ENCODE measurements around the gene PTPN1.

The PTPN1 gene

GRCh38 chr20:50559856-50560638 lies 49.9 kb downstream of the PTPN1 start:
- DNase-seq (ENCODE audit: low spot score) = no peak

GRCh38 chr20:50560867-50561266 lies 50.7 kb downstream of the PTPN1 start:
- no peak overlapping the region for H3K9ac ChIP-seq (ENCODE audit: low read depth, low read length, poor library complexity)
- no peak overlapping the region for H3K23ac ChIP-seq (ENCODE audit: low read depth, low read length, poor library complexity)
- no peak overlapping the region for H2BK12ac ChIP-seq (ENCODE audit: low read length)
- no peak overlapping the region for H3K14ac ChIP-seq (ENCODE audit: low read length)
- no peak overlapping the region for H4K8ac ChIP-seq (ENCODE audit: low read depth, low read length)
- H3K79me1 ChIP-seq (ENCODE audit: low read depth, low read length) = no peaks in the 10 kb centered on the region
- no peak overlapping the region for H2BK15ac ChIP-seq (ENCODE audit: low read length)
- no peak overlapping the region for H4K91ac ChIP-seq (ENCODE audit: low read depth, low read length, poor library complexity)
- H3K4me2 ChIP-seq (ENCODE audit: insufficient read depth, low read length, poor library complexity, severe bottlenecking) = no peak overlapping the region
- H2BK120ac ChIP-seq (ENCODE audit: low read depth, low read length) = no peak overlapping the region
- H3K27ac ChIP-seq (replicated peaks; ENCODE audit: low read length) = no peak overlapping the region
- no peaks in the 10 kb centered on the region for H3K27me3 ChIP-seq (ENCODE audit: control insufficient read depth in 3 of 3, insufficient read depth in 3 of 3, low read depth in 1 of 3, low read length in 3 of 3)
- H3K36me3 ChIP-seq (replicated peaks in 1 of 2; ENCODE audit: control insufficient read depth in 2 of 2, insufficient read depth in 2 of 2, low read length in 2 of 2) = peaks cover 14 to 63% of the 10 kb centered on the region in 2 donors
- H3K4ac ChIP-seq (ENCODE audit: low read length) = no peak overlapping the region
- no peak overlapping the region for H3K4me3 ChIP-seq (ENCODE audit: low read length in 2 of 2)
- no CpG with 5 or more reads among the region's 5 CpGs for WGBS, 2 donors (ENCODE audit: extremely low coverage in 2 of 2, insufficient read length in 2 of 2, insufficient replicate concordance in 1 of 2)
- H3K4me1 ChIP-seq (ENCODE audit: control insufficient read depth in 2 of 2, insufficient read depth in 1 of 2, low read depth in 1 of 2, low read length in 2 of 2) = peaks cover 0 to 8% of the 10 kb centered on the region in 2 donors
- H3K18ac ChIP-seq (ENCODE audit: low read length) = no peak overlapping the region
- H2BK5ac ChIP-seq (ENCODE audit: low read length) = no peak overlapping the region
- no peak overlapping the region for H2AK5ac ChIP-seq (ENCODE audit: low read depth, low read length)
- H2AFZ ChIP-seq (ENCODE audit: low read length) = no peak overlapping the region
- H3K9me3 ChIP-seq (replicated peaks in 1 of 2; ENCODE audit: control insufficient read depth in 2 of 2, insufficient read depth in 1 of 2, low read depth in 1 of 2, low read length in 2 of 2) = peaks cover 0 to 3% of the 10 kb centered on the region in 2 donors
- no peak for DNase-seq (ENCODE audit: low spot score)

More at GRCh38 chr20:50559856-50560638, 49.9 kb downstream of the PTPN1 start:
- Histone ChIP-seq H3K79me1 (ENCODE audit: low read depth, low read length) (no peaks in the 10 kb centered on the region), H3K4me3 (ENCODE audit: low read length in 2 of 2) (peak overlapping the region in 1 of 2 donors; percentile 8), H2BK5ac (ENCODE audit: low read length) (no peak overlapping the region), H3K4ac (ENCODE audit: low read length) (no peak overlapping the region), H3K23ac (ENCODE audit: low read depth, low read length, poor library complexity) (no peak overlapping the region), H3K18ac (ENCODE audit: low read length) (no peak overlapping the region), H3K27ac (replicated peaks; ENCODE audit: low read length) (no peak overlapping the region), H3K14ac (ENCODE audit: low read length) (no peak overlapping the region), H2BK120ac (ENCODE audit: low read depth, low read length) (no peak overlapping the region), H2AK5ac (ENCODE audit: low read depth, low read length) (no peak overlapping the region), H3K27me3 (ENCODE audit: control insufficient read depth in 3 of 3, insufficient read depth in 3 of 3, low read depth in 1 of 3, low read length in 3 of 3) (no peaks in the 10 kb centered on the region), H3K4me2 (ENCODE audit: insufficient read depth, low read length, poor library complexity, severe bottlenecking) (no peak overlapping the region), H4K91ac (ENCODE audit: low read depth, low read length, poor library complexity) (no peak overlapping the region), H2AFZ (ENCODE audit: low read length) (no peak overlapping the region), H4K8ac (ENCODE audit: low read depth, low read length) (no peak overlapping the region), H2BK12ac (ENCODE audit: low read length) (no peak overlapping the region), H2BK15ac (ENCODE audit: low read length) (no peak overlapping the region), H3K4me1 (ENCODE audit: control insufficient read depth in 2 of 2, insufficient read depth in 1 of 2, low read depth in 1 of 2, low read length in 2 of 2) (peaks cover 0 to 8% of the 10 kb centered on the region in 2 donors), H3K9me3 (replicated peaks in 1 of 2; ENCODE audit: control insufficient read depth in 2 of 2, insufficient read depth in 1 of 2, low read depth in 1 of 2, low read length in 2 of 2) (peaks cover 0 to 3% of the 10 kb centered on the region in 2 donors), H3K9ac (ENCODE audit: low read depth, low read length, poor library complexity) (no peak overlapping the region), H3K36me3 (replicated peaks in 1 of 2; ENCODE audit: control insufficient read depth in 2 of 2, insufficient read depth in 2 of 2, low read length in 2 of 2) (peaks cover 12 to 55% of the 10 kb centered on the region in 2 donors)
- no CpG with 5 or more reads among the region's 8 CpGs for whole genome bisulfite sequencing, 2 donors (ENCODE audit: extremely low coverage in 2 of 2, insufficient read length in 2 of 2, insufficient replicate concordance in 1 of 2)

DNA sequence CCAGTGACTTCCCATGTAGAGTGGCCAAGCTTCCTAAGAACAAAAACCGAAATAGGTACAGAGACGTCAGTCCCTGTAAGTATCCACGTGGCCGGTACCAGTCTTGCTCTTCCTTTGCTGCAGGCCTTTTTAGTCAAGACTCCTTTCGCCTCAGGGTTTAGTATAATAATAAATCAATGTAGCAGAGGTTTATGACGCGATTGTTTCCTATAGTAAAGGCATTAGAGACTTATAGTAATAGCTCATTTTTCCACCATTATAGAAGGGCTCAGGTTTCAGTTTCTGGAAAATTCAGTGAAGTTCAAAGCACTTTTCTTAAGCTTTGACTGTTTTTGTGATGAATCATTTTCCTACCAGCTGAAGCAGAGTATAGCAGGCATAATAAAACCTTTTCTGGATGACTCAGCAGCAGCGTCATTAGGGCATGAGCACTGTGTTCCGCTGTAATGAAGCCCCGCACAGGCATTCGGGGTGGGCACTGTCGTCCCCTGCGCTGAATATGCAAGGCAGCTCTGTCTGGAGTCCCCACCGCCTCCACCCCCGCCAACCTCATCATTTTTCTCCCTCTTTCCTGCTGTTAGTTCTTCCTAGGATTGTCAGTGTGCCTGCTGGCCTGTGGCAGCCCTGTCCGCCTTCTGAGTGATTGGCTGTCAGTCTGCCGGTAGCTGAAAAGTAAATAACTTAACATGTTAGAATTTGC lies 51.3 kb downstream of the PTPN1 start:
- Histone ChIP-seq H3K4me2 (ENCODE audit: insufficient read depth, low read length, poor library complexity, severe bottlenecking) (no peak overlapping the region), H3K36me3 (replicated peaks in 1 of 2; ENCODE audit: control insufficient read depth in 2 of 2, insufficient read depth in 2 of 2, low read length in 2 of 2) (peaks cover 15 to 69% of the 10 kb centered on the region in 2 donors)

DNA sequence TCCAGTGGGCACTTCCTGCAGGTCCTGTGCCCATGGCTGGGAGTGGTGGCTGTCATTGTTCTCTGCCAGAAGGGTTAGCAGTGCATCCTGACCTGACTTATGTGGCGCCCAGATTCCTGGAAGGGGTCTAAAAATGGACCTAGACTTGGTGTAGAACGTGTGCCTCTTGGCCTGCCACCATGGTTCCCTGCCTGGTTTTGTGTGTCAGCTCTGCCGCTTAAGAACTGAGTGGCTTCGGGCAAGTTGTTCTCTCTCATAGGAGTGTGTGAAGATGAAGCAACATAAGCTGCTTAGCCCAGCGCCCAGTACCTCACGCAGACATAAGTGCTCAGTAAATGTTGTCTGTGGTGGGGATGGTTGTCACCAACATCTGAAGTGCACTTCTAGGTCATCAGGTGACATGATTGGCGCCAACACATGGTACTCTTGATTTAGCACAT lies 52.1 kb downstream of the PTPN1 start:
- H3K27me3 ChIP-seq (ENCODE audit: control insufficient read depth in 3 of 3, insufficient read depth in 3 of 3, low read depth in 1 of 3, low read length in 3 of 3) = no peaks in the 10 kb centered on the region
- H2BK5ac ChIP-seq (ENCODE audit: low read length) = no peak overlapping the region
- H3K4ac ChIP-seq (ENCODE audit: low read length) = no peak overlapping the region
- no peak overlapping the region for H3K4me3 ChIP-seq (ENCODE audit: low read length in 2 of 2)
- H4K8ac ChIP-seq (ENCODE audit: low read depth, low read length) = no peak overlapping the region
- H2BK15ac ChIP-seq (ENCODE audit: low read length) = no peak overlapping the region
- H3K23ac ChIP-seq (ENCODE audit: low read depth, low read length, poor library complexity) = no peak overlapping the region
- peak overlapping the region; percentile 10 for H3K14ac ChIP-seq (ENCODE audit: low read length)
- H2AK5ac ChIP-seq (ENCODE audit: low read depth, low read length) = no peak overlapping the region
- no CpG with 5 or more reads among the region's 7 CpGs for WGBS, 2 donors (ENCODE audit: extremely low coverage in 2 of 2, insufficient read length in 2 of 2, insufficient replicate concordance in 1 of 2)
- H3K79me1 ChIP-seq (ENCODE audit: low read depth, low read length) = no peaks in the 10 kb centered on the region
- no peak overlapping the region for H3K27ac ChIP-seq (replicated peaks; ENCODE audit: low read length)
- no peak overlapping the region for H4K91ac ChIP-seq (ENCODE audit: low read depth, low read length, poor library complexity)
- H3K9ac ChIP-seq (ENCODE audit: low read depth, low read length, poor library complexity) = no peak overlapping the region
- peaks cover 0 to 3% of the 10 kb centered on the region in 2 donors for H3K9me3 ChIP-seq (replicated peaks in 1 of 2; ENCODE audit: control insufficient read depth in 2 of 2, insufficient read depth in 1 of 2, low read depth in 1 of 2, low read length in 2 of 2)
- DNase-seq (ENCODE audit: low spot score) = no peak
- H3K18ac ChIP-seq (ENCODE audit: low read length) = no peak overlapping the region
- H3K36me3 ChIP-seq (replicated peaks in 1 of 2; ENCODE audit: control insufficient read depth in 2 of 2, insufficient read depth in 2 of 2, low read length in 2 of 2) = peaks cover 15 to 73% of the 10 kb centered on the region in 2 donors
- no peak overlapping the region for H2AFZ ChIP-seq (ENCODE audit: low read length)
- no peak overlapping the region for H2BK12ac ChIP-seq (ENCODE audit: low read length)
- H2BK120ac ChIP-seq (ENCODE audit: low read depth, low read length) = no peak overlapping the region
- no peak overlapping the region for H3K4me2 ChIP-seq (ENCODE audit: insufficient read depth, low read length, poor library complexity, severe bottlenecking)
- peaks cover 0 to 8% of the 10 kb centered on the region in 2 donors for H3K4me1 ChIP-seq (ENCODE audit: control insufficient read depth in 2 of 2, insufficient read depth in 1 of 2, low read depth in 1 of 2, low read length in 2 of 2)

More for the DNA sequence above, 51.3 kb downstream of the PTPN1 start:
- Histone ChIP-seq H4K8ac (ENCODE audit: low read depth, low read length) (no peak overlapping the region), H3K27me3 (ENCODE audit: control insufficient read depth in 3 of 3, insufficient read depth in 3 of 3, low read depth in 1 of 3, low read length in 3 of 3) (no peaks in the 10 kb centered on the region), H3K9me3 (replicated peaks in 1 of 2; ENCODE audit: control insufficient read depth in 2 of 2, insufficient read depth in 1 of 2, low read depth in 1 of 2, low read length in 2 of 2) (peaks cover 0 to 3% of the 10 kb centered on the region in 2 donors), H3K23ac (ENCODE audit: low read depth, low read length, poor library complexity) (no peak overlapping the region), H2BK12ac (ENCODE audit: low read length) (no peak overlapping the region), H2BK5ac (ENCODE audit: low read length) (no peak overlapping the region), H3K18ac (ENCODE audit: low read length) (no peak overlapping the region), H2BK120ac (ENCODE audit: low read depth, low read length) (no peak overlapping the region), H2BK15ac (ENCODE audit: low read length) (no peak overlapping the region), H3K9ac (ENCODE audit: low read depth, low read length, poor library complexity) (no peak overlapping the region), H2AK5ac (ENCODE audit: low read depth, low read length) (no peak overlapping the region), H3K4me1 (ENCODE audit: control insufficient read depth in 2 of 2, insufficient read depth in 1 of 2, low read depth in 1 of 2, low read length in 2 of 2) (peaks cover 0 to 8% of the 10 kb centered on the region in 2 donors), H3K27ac (replicated peaks; ENCODE audit: low read length) (no peak overlapping the region), H3K4ac (ENCODE audit: low read length) (no peak overlapping the region), H4K91ac (ENCODE audit: low read depth, low read length, poor library complexity) (no peak overlapping the region), H2AFZ (ENCODE audit: low read length) (no peak overlapping the region), H3K4me3 (ENCODE audit: low read length in 2 of 2) (no peak overlapping the region), H3K14ac (ENCODE audit: low read length) (peak overlapping the region; percentile 10), H3K79me1 (ENCODE audit: low read depth, low read length) (no peaks in the 10 kb centered on the region)
- DNase-seq (ENCODE audit: low spot score) = no peak
- no CpG with 5 or more reads among the region's 17 CpGs for WGBS, 2 donors (ENCODE audit: extremely low coverage in 2 of 2, insufficient read length in 2 of 2, insufficient replicate concordance in 1 of 2)
